ENCODE data around the gene RNF25.
"Not testable (repeated sequence)": the region's sequence is repeated elsewhere in the genome, so short reads cannot be mapped to it uniquely, and the experiment has no call there.

RNF25 gene

DNA sequence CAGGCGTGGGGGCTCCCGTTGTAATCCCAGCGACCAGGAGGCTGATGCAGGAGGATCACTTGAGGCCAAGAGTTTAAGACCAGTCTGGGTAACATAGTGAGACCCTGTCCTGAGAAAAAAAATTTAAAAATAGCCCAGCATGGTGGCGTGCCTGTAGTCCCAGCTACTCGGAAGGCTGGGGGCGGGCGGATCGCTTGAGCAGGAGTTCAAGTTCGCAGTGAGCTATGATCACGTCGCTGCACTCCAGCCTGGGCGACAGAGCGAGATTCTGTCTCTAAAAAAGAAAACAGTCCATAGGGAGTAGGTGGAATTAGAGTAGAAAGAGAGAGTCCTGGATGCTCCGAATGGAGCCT lies 38.5 kb upstream of the RNF25 start:
- Histone ChIP-seq H3K4me1 (ENCODE audit: control insufficient read depth, insufficient read depth, low read length) (peaks cover 12% of the 10 kb centered on the region; the same call in 1 of the 2 replicates), H3K36me3 (ENCODE audit: control insufficient read depth, insufficient read depth, low read length) (peaks cover 10% of the 10 kb centered on the region), H3K27ac (ENCODE audit: low read depth, low read length) (peak overlapping the region; percentile 25; the same call in 1 of the 2 replicates), H3K4me3 (ENCODE audit: low read depth, low read length) (peak overlapping the region; percentile 95), H3K9me3 (ENCODE audit: control insufficient read depth, insufficient read depth, low read depth, low read length) (no peaks in the 10 kb centered on the region), H3K9ac (ENCODE audit: low read length) (no peak overlapping the region), H3K27me3 (ENCODE audit: control insufficient read depth, insufficient read depth, low read length) (no peaks in the 10 kb centered on the region)

DNA sequence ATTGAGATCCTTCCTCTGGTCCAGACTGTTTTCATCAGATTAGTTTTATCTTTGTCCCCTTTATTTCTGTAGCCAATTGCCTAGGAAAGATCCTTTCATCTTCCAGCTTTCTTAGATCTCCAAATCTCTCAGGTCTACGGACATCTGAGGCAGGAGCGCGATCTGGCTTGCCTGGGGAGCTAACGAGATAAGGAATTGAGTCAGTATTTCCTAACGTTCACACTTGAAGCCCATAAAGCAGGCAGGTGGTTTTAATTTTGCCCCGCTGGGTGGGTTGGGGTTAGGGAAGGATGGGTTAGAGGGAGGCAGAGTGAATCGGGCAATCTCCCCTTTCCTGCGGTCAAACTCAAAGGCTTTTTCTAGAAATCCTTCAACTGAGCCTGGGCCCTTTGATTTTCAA lies 38.1 kb upstream of the RNF25 start:
- H3K4me1 ChIP-seq (ENCODE audit: control insufficient read depth, insufficient read depth, low read length): peaks cover 12% of the 10 kb centered on the region; the same call in 1 of the 2 replicates
- H3K36me3 ChIP-seq (ENCODE audit: control insufficient read depth, insufficient read depth, low read length): peaks cover 7% of the 10 kb centered on the region; the same call in 1 of the 2 replicates
- H3K4me3 ChIP-seq (ENCODE audit: low read depth, low read length): 0 out of 2 replicates have a peak overlapping the region, but pooled peaks have one; percentile 95
- no peaks in the 10 kb centered on the region for H3K27me3 ChIP-seq (ENCODE audit: control insufficient read depth, insufficient read depth, low read length)
- H3K27ac ChIP-seq (ENCODE audit: low read depth, low read length): peak overlapping the region; percentile 25; the same call in 1 of the 2 replicates
- H3K9ac ChIP-seq (ENCODE audit: low read length): no peak overlapping the region
- no peaks in the 10 kb centered on the region for H3K9me3 ChIP-seq (ENCODE audit: control insufficient read depth, insufficient read depth, low read depth, low read length)

DNA sequence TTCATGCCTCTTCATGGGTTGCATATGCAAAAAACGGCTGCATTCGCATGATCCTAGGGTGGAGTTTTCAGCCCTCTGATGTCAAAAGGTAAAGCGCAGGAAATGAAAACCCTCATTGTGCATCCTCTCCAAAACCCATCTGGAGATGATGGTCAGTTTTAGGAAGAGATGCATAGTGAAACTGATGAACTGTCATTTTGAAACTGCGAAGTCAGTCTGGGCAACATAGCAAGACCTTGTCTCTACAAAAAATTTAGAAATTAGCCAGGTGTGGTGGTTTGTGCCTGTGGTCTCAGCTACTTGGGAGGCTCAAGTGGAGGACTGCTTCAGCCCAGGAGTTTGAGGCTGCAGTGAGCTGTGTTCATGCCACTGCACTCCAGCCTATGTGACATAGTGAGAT lies 36.3 kb upstream of the RNF25 start:
- Histone ChIP-seq H3K27me3 (ENCODE audit: control insufficient read depth, insufficient read depth, low read length) (no peaks in the 10 kb centered on the region), H3K9ac (ENCODE audit: low read length) (no peak overlapping the region), H3K36me3 (ENCODE audit: control insufficient read depth, insufficient read depth, low read length) (no peaks in the 10 kb centered on the region), H3K27ac (ENCODE audit: low read depth, low read length) (no peak overlapping the region), H3K9me3 (ENCODE audit: control insufficient read depth, insufficient read depth, low read depth, low read length) (no peaks in the 10 kb centered on the region), H3K4me1 (ENCODE audit: control insufficient read depth, insufficient read depth, low read length) (peaks cover 11% of the 10 kb centered on the region; the same call in 1 of the 2 replicates), H3K4me3 (ENCODE audit: low read depth, low read length) (no peak overlapping the region)

DNA sequence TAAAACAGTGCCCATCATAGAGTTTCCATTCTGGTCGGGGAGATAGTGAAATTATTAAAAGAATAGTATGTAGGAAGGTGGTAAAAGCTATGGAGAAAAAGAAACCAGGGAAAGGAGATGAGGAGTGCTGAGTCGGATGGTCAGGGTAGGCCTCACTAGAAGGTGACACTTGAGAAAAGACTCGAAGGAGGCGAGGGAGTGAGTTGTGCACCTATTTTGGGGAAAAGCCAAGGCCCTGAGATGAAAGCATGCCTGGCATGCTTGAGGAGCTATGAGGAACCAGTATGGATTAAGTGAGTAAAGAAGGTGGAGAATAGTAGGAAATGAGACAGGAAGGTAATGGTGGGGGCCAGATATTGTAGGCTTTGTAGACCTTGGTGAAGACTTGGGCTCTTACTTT lies 31.5 kb upstream of the RNF25 start:
- H3K9ac ChIP-seq (ENCODE audit: low read length): no peak overlapping the region
- H3K27ac ChIP-seq (ENCODE audit: low read depth, low read length): no peak overlapping the region
- H3K27me3 ChIP-seq (ENCODE audit: control insufficient read depth, insufficient read depth, low read length): no peaks in the 10 kb centered on the region
- H3K36me3 ChIP-seq (ENCODE audit: control insufficient read depth, insufficient read depth, low read length): peaks cover 23% of the 10 kb centered on the region
- H3K4me3 ChIP-seq (ENCODE audit: low read depth, low read length): no peak overlapping the region
- no peaks in the 10 kb centered on the region for H3K9me3 ChIP-seq (ENCODE audit: control insufficient read depth, insufficient read depth, low read depth, low read length)
- no peaks in the 10 kb centered on the region for H3K4me1 ChIP-seq (ENCODE audit: control insufficient read depth, insufficient read depth, low read length)

DNA sequence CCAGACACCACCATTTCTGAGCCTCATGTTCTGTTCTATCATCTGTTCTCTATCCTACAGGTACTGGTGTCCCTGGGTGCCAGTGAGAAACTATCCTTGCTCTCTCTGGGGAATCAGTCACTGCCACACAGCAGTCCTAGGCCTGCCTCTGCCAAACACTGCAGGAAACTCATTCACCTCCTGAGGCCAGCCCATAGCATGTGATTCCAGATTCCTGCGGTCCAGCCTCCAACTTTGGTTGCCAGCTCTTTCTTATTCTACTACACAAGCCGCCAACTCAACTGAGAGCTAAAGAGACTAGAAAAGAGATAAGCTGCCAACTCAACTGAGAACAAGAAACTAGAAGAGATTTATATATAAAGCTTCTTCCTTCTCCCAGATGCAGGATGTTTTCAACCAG lies 30.0 kb upstream of the RNF25 start:
- H3K36me3 ChIP-seq (ENCODE audit: control insufficient read depth, insufficient read depth, low read length): peaks cover 33% of the 10 kb centered on the region
- no peak overlapping the region for H3K9ac ChIP-seq (ENCODE audit: low read length)
- H3K4me1 ChIP-seq (ENCODE audit: control insufficient read depth, insufficient read depth, low read length): no peaks in the 10 kb centered on the region
- no peak overlapping the region for H3K27ac ChIP-seq (ENCODE audit: low read depth, low read length)
- no peaks in the 10 kb centered on the region for H3K27me3 ChIP-seq (ENCODE audit: control insufficient read depth, insufficient read depth, low read length)
- H3K4me3 ChIP-seq (ENCODE audit: low read depth, low read length): no peak overlapping the region
- H3K9me3 ChIP-seq (ENCODE audit: control insufficient read depth, insufficient read depth, low read depth, low read length): no peaks in the 10 kb centered on the region

DNA sequence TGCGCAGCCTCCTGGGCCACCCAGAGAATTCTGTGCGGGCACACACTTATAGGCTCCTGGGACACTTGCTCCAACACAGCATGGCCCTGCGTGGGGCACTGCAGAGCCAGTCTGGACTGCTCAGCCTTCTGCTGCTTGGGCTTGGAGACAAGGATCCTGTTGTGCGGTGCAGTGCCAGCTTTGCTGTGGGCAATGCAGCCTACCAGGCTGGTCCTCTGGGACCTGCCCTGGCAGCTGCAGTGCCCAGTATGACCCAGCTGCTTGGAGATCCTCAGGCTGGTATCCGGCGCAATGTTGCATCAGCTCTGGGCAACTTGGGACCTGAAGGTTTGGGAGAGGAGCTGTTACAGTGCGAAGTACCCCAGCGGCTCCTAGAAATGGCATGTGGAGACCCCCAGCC lies 27.1 kb upstream of the RNF25 start:
- H3K4me1 ChIP-seq (ENCODE audit: control insufficient read depth, insufficient read depth, low read length): no peaks in the 10 kb centered on the region
- no peak overlapping the region for H3K4me3 ChIP-seq (ENCODE audit: low read depth, low read length)
- no peak overlapping the region for H3K27ac ChIP-seq (ENCODE audit: low read depth, low read length)
- peaks cover 44% of the 10 kb centered on the region for H3K36me3 ChIP-seq (ENCODE audit: control insufficient read depth, insufficient read depth, low read length)
- H3K27me3 ChIP-seq (ENCODE audit: control insufficient read depth, insufficient read depth, low read length): no peaks in the 10 kb centered on the region
- H3K9me3 ChIP-seq (ENCODE audit: control insufficient read depth, insufficient read depth, low read depth, low read length): no peaks in the 10 kb centered on the region
- no peak overlapping the region for H3K9ac ChIP-seq (ENCODE audit: low read length)

DNA sequence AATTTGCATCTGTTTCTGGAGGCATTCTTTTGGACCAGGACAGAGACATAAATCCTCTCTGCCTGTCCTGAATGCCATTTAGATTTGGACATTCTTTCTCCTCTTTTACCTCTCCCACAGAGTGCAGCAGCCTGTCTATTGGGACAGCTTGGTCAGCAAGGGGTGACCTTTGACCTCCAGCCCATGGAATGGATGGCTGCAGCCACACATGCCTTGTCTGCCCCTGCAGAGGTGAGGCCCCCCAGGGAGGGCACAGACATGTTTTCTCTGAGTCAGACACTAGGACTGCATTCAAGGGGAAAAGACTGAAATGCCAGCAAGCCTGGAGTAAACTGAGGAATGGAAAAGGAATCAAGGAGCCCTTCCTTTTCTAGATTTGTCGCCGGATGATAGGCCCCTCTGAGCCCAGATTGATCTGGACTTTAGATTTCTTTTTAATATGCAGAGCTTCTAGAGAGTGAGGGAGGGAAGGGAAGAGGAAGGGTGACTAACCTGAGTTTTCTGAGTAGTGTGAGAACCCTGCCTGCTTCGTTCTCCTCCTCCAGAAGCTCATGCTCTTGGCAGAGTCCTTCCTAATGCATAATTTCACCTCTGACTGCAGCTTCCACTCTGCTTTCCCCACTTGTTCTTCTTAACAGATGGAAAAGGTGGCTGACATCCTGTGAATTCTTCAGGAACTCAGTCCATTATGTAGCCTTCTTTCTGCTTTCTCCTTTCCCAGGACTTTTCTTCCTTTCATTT lies 22.8 kb upstream of the RNF25 start:
- Histone ChIP-seq H3K9me3 (ENCODE audit: control insufficient read depth, insufficient read depth, low read depth, low read length) (no peaks in the 10 kb centered on the region), H3K4me1 (ENCODE audit: control insufficient read depth, insufficient read depth, low read length) (no peaks in the 10 kb centered on the region), H3K4me3 (ENCODE audit: low read depth, low read length) (no peak overlapping the region), H3K27ac (ENCODE audit: low read depth, low read length) (no peak overlapping the region), H3K9ac (ENCODE audit: low read length) (no peak overlapping the region), H3K27me3 (ENCODE audit: control insufficient read depth, insufficient read depth, low read length) (no peaks in the 10 kb centered on the region), H3K36me3 (ENCODE audit: control insufficient read depth, insufficient read depth, low read length) (peaks cover 68% of the 10 kb centered on the region)

DNA sequence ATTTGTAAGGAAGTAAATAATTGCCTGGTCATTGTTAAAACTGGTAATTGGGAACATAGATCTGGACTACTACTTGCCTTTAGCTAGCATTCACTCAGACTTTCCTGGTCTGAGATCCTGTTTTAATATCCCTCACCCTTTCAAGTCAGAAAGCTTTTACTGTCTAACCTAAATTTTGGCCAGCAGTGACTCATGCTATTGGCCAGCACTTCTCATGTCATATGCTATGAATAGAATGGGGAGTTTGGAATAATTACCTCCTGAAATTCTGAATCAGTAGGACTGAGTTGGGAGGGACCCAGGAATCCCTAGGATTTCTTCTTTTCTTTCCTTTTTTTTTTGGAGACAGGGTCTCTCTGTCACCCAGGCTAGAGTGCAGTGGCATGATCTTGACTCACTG lies 19.4 kb upstream of the RNF25 start:
- no peaks in the 10 kb centered on the region for H3K4me1 ChIP-seq (ENCODE audit: control insufficient read depth, insufficient read depth, low read length)
- no peak overlapping the region for H3K4me3 ChIP-seq (ENCODE audit: low read depth, low read length)
- H3K9ac ChIP-seq (ENCODE audit: low read length): no peak overlapping the region
- no peaks in the 10 kb centered on the region for H3K27me3 ChIP-seq (ENCODE audit: control insufficient read depth, insufficient read depth, low read length)
- H3K27ac ChIP-seq (ENCODE audit: low read depth, low read length): no peak overlapping the region
- peaks cover 51% of the 10 kb centered on the region for H3K36me3 ChIP-seq (ENCODE audit: control insufficient read depth, insufficient read depth, low read length)
- H3K9me3 ChIP-seq (ENCODE audit: control insufficient read depth, insufficient read depth, low read depth, low read length): no peaks in the 10 kb centered on the region

DNA sequence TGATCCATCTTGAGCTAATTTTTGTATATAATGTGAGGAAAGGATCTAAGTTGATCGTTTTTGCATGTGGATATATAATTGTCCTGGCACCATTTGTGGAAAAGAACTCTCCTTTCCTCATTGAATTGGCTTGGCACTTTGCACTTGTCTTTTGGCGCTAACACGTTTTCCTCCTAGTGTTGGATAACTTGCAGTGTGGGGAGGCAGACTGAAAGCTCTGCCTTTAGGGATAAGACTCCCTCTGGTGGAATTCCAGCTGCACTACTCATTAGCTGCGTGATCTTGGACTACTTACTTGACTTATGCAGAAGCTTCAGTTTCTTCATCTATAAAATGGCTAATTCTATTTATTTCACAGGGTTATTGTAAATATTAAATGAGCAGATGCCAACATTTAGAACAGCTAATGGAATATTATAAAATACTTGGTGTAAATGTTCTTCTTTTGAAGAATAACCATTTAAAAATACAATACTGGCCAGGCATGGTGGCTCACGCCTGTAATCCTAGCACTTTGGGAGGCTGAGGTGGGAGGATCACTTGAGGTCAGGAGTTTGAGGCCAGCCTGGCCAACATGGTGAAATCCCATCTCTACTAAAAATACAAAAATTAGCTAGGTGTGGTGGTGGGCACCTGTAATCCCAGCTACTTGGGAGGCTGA lies 15.7 kb upstream of the RNF25 start:
- H3K4me1 ChIP-seq (ENCODE audit: control insufficient read depth, insufficient read depth, low read length); H3K4me3 ChIP-seq (ENCODE audit: low read depth, low read length); H3K27ac ChIP-seq (ENCODE audit: low read depth, low read length); H3K27me3 ChIP-seq (ENCODE audit: control insufficient read depth, insufficient read depth, low read length); H3K9me3 ChIP-seq (ENCODE audit: control insufficient read depth, insufficient read depth, low read depth, low read length); H3K9ac ChIP-seq (ENCODE audit: low read length): not testable (repeated sequence)
- H3K36me3 ChIP-seq (ENCODE audit: control insufficient read depth, insufficient read depth, low read length): peaks cover 46% of the 10 kb centered on the region

DNA sequence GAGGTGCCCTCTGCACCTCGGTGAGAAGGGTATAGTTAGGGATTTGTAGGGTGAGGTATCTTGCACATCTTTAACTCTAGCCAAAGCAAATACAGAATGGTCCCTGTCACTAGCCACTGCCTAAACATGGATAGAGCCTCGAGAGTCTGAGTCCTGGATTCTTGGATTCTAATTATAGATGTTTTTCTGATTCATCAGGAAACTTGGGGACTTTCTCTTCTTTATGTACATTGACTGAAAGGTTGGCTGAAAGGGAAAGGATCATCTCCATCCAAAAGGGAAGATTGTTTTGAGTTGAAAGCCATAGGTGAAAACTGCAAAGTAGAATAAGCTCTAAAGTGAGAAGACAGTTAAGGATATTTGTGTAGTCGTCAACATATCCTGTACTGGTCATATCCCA lies 8.3 kb upstream of the RNF25 start:
- Histone ChIP-seq H3K4me1 (ENCODE audit: control insufficient read depth, insufficient read depth, low read length) (no peaks in the 10 kb centered on the region), H3K27me3 (ENCODE audit: control insufficient read depth, insufficient read depth, low read length) (no peaks in the 10 kb centered on the region), H3K9ac (ENCODE audit: low read length) (no peak overlapping the region), H3K36me3 (ENCODE audit: control insufficient read depth, insufficient read depth, low read length) (peaks cover 54% of the 10 kb centered on the region), H3K27ac (ENCODE audit: low read depth, low read length) (no peak overlapping the region), H3K9me3 (ENCODE audit: control insufficient read depth, insufficient read depth, low read depth, low read length) (no peaks in the 10 kb centered on the region), H3K4me3 (ENCODE audit: low read depth, low read length) (no peak overlapping the region)

DNA sequence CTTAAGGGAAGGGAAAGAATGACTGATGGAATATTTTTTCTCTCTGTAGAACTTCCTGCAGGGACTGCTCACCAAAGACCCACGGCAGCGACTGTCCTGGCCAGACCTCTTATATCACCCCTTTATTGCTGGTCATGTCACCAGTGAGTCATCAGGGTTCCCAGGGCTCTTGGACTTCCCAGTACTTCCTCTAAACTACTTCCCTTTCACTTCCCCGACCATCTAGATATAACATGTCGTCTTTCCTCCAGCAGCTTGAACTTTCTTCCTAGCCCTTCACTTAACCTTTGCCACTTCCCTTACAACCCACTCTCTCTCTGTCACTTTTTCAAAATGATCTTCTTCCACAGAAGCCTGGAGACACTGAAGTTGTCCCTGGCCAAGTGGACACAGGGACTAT lies 7.3 kb upstream of the RNF25 start:
- no peak overlapping the region for H3K9ac ChIP-seq (ENCODE audit: low read length)
- peaks cover 50% of the 10 kb centered on the region for H3K36me3 ChIP-seq (ENCODE audit: control insufficient read depth, insufficient read depth, low read length)
- no peaks in the 10 kb centered on the region for H3K4me1 ChIP-seq (ENCODE audit: control insufficient read depth, insufficient read depth, low read length)
- H3K9me3 ChIP-seq (ENCODE audit: control insufficient read depth, insufficient read depth, low read depth, low read length): no peaks in the 10 kb centered on the region
- no peaks in the 10 kb centered on the region for H3K27me3 ChIP-seq (ENCODE audit: control insufficient read depth, insufficient read depth, low read length)
- no peak overlapping the region for H3K27ac ChIP-seq (ENCODE audit: low read depth, low read length)
- H3K4me3 ChIP-seq (ENCODE audit: low read depth, low read length): no peak overlapping the region

Data from HUES6 (cell line).